H9 (cell line): ENCODE results near the gene STK10. TPM values are rescaled to one million over a fixed set of nuclear protein-coding genes. Genes with fewer than 3 reads are reported as not detected.

ENCODE experiments used
- DNase-seq: peaks from one replicate; pipeline ENCODE4 v3.0.0-alpha.2; 2017
- H2AFZ ChIP-seq: one replicate; pipeline ENCODE4 v1.6.1; 2013; ENCODE audit warnings: mild to moderate bottlenecking, low read length, control low read depth, moderate library complexity
- H2AK5ac ChIP-seq: 2 replicates; pipeline ENCODE4 v1.6.1; 2013; ENCODE audit warnings: low read length, control low read depth, mixed read lengths; ENCODE audit not compliant: insufficient read length
- H2BK120ac ChIP-seq: one replicate; pipeline ENCODE4 v1.6.1; 2013; ENCODE audit warnings: low read depth, mild to moderate bottlenecking, low read length, control low read depth, inconsistent platforms; ENCODE audit not compliant: poor library complexity, severe bottlenecking
- H2BK12ac ChIP-seq: 2 replicates; pipeline ENCODE4 v1.6.1; 2013; ENCODE audit warnings: low read length, control low read depth, mixed read lengths, low read depth; ENCODE audit not compliant: insufficient read length
- H2BK15ac ChIP-seq: 2 replicates; pipeline ENCODE4 v1.6.1; 2013; ENCODE audit warnings: low read depth, low read length, control low read depth
- H2BK20ac ChIP-seq: one replicate; pipeline ENCODE4 v1.6.1; 2013; ENCODE audit warnings: low read depth, mild to moderate bottlenecking, low read length, control low read depth, inconsistent platforms; ENCODE audit not compliant: poor library complexity, severe bottlenecking
- H2BK5ac ChIP-seq: 2 replicates; pipeline ENCODE4 v1.6.1; 2013; ENCODE audit warnings: low read length, control low read depth, mixed read lengths; ENCODE audit not compliant: insufficient read length
- H3K14ac ChIP-seq: 2 replicates; pipeline ENCODE4 v1.6.1; 2013; ENCODE audit warnings: low read length, control low read depth; ENCODE audit not compliant: insufficient read depth
- H3K18ac ChIP-seq: 2 replicates; pipeline ENCODE4 v1.6.1; 2013; ENCODE audit warnings: low read depth, mild to moderate bottlenecking, mixed read lengths, low read length, control low read depth; ENCODE audit not compliant: insufficient read length
- H3K23ac ChIP-seq: 2 replicates; pipeline ENCODE4 v1.6.1; 2013; ENCODE audit warnings: low read length, control low read depth, mixed read lengths, low read depth; ENCODE audit not compliant: insufficient read length
- H3K23me2 ChIP-seq: 2 replicates; pipeline ENCODE4 v1.6.1; 2013; ENCODE audit warnings: low read depth, mild to moderate bottlenecking, mixed read lengths, low read length, control low read depth; ENCODE audit not compliant: insufficient read length, poor library complexity, severe bottlenecking
- H3K27ac ChIP-seq: 2 replicates; pipeline ENCODE4 v1.5.1; 2013; ENCODE audit warnings: low read length, control low read depth, mixed read lengths, low read depth; ENCODE audit not compliant: insufficient read length
- H3K27me3 ChIP-seq: 2 replicates; pipeline ENCODE4 v1.6.1; 2013; ENCODE audit warnings: low read length, control low read depth, inconsistent platforms; ENCODE audit not compliant: insufficient read depth
- H3K4ac ChIP-seq: 2 replicates; pipeline ENCODE4 v1.6.1; 2013; ENCODE audit warnings: low read depth, mild to moderate bottlenecking, control low read depth, inconsistent platforms, low read length, moderate library complexity
- H3K4me1 ChIP-seq: 2 replicates; pipeline ENCODE4 v1.6.1; 2013; ENCODE audit warnings: low read length, control low read depth, inconsistent platforms; ENCODE audit not compliant: insufficient read depth
- H3K4me2 ChIP-seq: 2 replicates; pipeline ENCODE4 v1.6.1; 2013; ENCODE audit warnings: low read length, control low read depth, mixed read lengths; ENCODE audit not compliant: insufficient read length, insufficient read depth
- H3K56ac ChIP-seq: 2 replicates; pipeline ENCODE4 v1.6.1; 2013; ENCODE audit warnings: low read depth, mild to moderate bottlenecking, mixed read lengths, low read length, control low read depth; ENCODE audit not compliant: insufficient read length
- H3K79me1 ChIP-seq: 2 replicates; pipeline ENCODE4 v1.6.1; 2013; ENCODE audit warnings: low read depth, mild to moderate bottlenecking, moderate library complexity, low read length, control low read depth, inconsistent platforms; ENCODE audit not compliant: insufficient read depth, poor library complexity, severe bottlenecking
- H3K79me2 ChIP-seq: 2 replicates; pipeline ENCODE4 v1.6.1; 2013; ENCODE audit warnings: low read length, control low read depth, inconsistent platforms; ENCODE audit not compliant: insufficient read depth
- H3K9ac ChIP-seq: 2 replicates; pipeline ENCODE4 v1.6.1; 2013; ENCODE audit warnings: low read length, control low read depth, mixed read lengths; ENCODE audit not compliant: insufficient read length; ENCODE audit errors: extremely low read depth
- H3K9me3 ChIP-seq: one replicate; pipeline ENCODE4 v1.6.1; 2013; ENCODE audit warnings: low read depth, low read length, inconsistent platforms; ENCODE audit not compliant: control insufficient read depth
- H3T11ph ChIP-seq: one replicate; pipeline ENCODE4 v1.6.1; 2013; ENCODE audit warnings: mild to moderate bottlenecking, low read length, control low read depth, inconsistent platforms
- H4K20me1 ChIP-seq: one replicate; pipeline ENCODE4 v1.6.1; 2013; ENCODE audit not compliant: control insufficient read depth, insufficient read length, insufficient read depth
- H4K5ac ChIP-seq: 2 replicates; pipeline ENCODE4 v1.6.1; 2013; ENCODE audit warnings: low read depth, mild to moderate bottlenecking, mixed read lengths, low read length, control low read depth; ENCODE audit not compliant: insufficient read length
- H4K8ac ChIP-seq: replicated peaks from 2 replicates; pipeline ENCODE4 v1.6.1; 2013; ENCODE audit warnings: low read length, control low read depth, mixed read lengths, low read depth; ENCODE audit not compliant: insufficient read length
- H4K91ac ChIP-seq: 2 replicates; pipeline ENCODE4 v1.6.1; 2013; ENCODE audit warnings: low read depth, mild to moderate bottlenecking, moderate library complexity, mixed read lengths, low read length, control low read depth; ENCODE audit not compliant: insufficient read length
- H3K27ac Mint-ChIP-seq, 3 experiments: 2 replicates in 2 of 3; 3 replicates in 1 of 3; pipeline ENCODE4 v1.8.0; 2020 to 2021; ENCODE audit warnings: mixed read lengths in 3 of 3, mild to moderate bottlenecking in 1 of 3, moderate library complexity in 1 of 3
- H3K27me3 Mint-ChIP-seq: 2 replicates; pipeline ENCODE4 v1.8.0; 2021; ENCODE audit warnings: low read depth, mild to moderate bottlenecking, moderate library complexity, mixed read lengths
- H3K36me3 Mint-ChIP-seq, 3 experiments: 2 replicates in 2 of 3; 3 replicates in 1 of 3; pipeline ENCODE4 v1.8.0; 2020 to 2021; ENCODE audit warnings: low read depth in 3 of 3, mixed read lengths in 3 of 3; ENCODE audit not compliant: insufficient read depth in 1 of 3
- H3K4me1 Mint-ChIP-seq, 2 experiments: 2 replicates each; pipeline ENCODE4 v1.8.0; 2020; ENCODE audit warnings: mixed read lengths in 2 of 2
- H3K4me3 Mint-ChIP-seq, 2 experiments: 2 replicates in 1 of 2; 3 replicates in 1 of 2; pipeline ENCODE4 v1.8.0; 2020 to 2021; ENCODE audit warnings: mild to moderate bottlenecking in 2 of 2, mixed read lengths in 2 of 2, moderate library complexity in 1 of 2
- H3K9me3 Mint-ChIP-seq, 2 experiments: 2 replicates in 1 of 2; 3 replicates in 1 of 2; pipeline ENCODE4 v1.8.0; 2020; ENCODE audit warnings: mild to moderate bottlenecking in 2 of 2, mixed read lengths in 2 of 2, moderate library complexity in 1 of 2
- WGBS: extraction: QIAGEN DNeasy Blood & Tissue Kit; methylation state at CpG from one replicate; pipeline ENCODE4 v1.1.7; 2013; ENCODE audit warnings: missing lambda C conversion rate, low lambda C conversion rate, mixed read lengths; ENCODE audit not compliant: insufficient read length; ENCODE audit errors: extremely low coverage; 5-methylcytosine and 5-hydroxymethylcytosine counted together
- total RNA-seq: library from RNA; stranded (reverse); gene quantifications from 2 replicates; pipeline ENCODE4 v1.2.1, GENCODE V29; 2021
- TF ChIP-seq, protein P1 (sequence below): fragments of 200-600 bp; sonication (generic); conservative IDR thresholded peaks from 3 replicates; pipeline ENCODE4 v1.8.0; 2021; ENCODE audit warnings: antibody characterized with exemption, mild to moderate bottlenecking

Gene STK10
- total RNA-seq, 1 experiment from 2014 or later, result 14.6 TPM

DNA sequence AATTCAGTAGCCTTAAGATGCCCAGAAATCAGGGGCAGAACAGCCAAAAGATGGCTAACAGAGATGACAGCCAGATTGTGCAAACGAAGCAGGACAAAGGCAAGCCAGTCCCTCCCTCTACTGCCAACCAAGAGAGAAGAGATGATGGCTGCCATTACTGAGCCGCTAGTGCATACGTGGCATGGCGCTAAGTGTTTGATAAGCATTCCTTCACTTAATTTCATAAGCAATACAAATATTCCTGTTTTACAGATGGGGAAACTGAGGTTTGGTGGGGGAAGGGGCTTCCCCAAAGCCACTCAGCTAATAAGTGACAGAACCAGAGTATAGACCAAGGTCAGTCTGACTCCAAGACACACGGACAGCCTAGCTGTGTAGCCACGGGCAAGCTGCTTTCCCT is 44.1 kb downstream of the STK10 start:
- no peak overlapping the region; a peak in 1 of 7 replicates for H3K27ac Mint-ChIP-seq
- H3K4me3 Mint-ChIP-seq, result no peak overlapping the region
- no peak overlapping the region for H3K14ac ChIP-seq

More for the DNA sequence above, 44.1 kb downstream of the STK10 start:
- Histone ChIP-seq H2BK120ac (no peak overlapping the region), H3K18ac (no peak overlapping the region), H2AK5ac (no peak overlapping the region), H3K27ac (no peak overlapping the region), H2BK20ac (no peak overlapping the region), H3K27me3 (no peaks in the 10 kb centered on the region), H3K9ac (no peak overlapping the region), H3K23me2 (no peaks in the 10 kb centered on the region), H2BK15ac (no peak overlapping the region), H3K4me2 (no peak overlapping the region), H3T11ph (no peak overlapping the region), H2BK5ac (no peak overlapping the region), H3K79me2 (no peaks in the 10 kb centered on the region), H4K20me1 (no peaks in the 10 kb centered on the region), H3K4ac (no peak overlapping the region), H2AFZ (no peak overlapping the region), H3K56ac (no peak overlapping the region), H4K8ac (no peak overlapping the region), H4K91ac (no peak overlapping the region), H4K5ac (no peak overlapping the region), H3K4me1 (no peaks in the 10 kb centered on the region), H3K79me1 (no peaks in the 10 kb centered on the region), H3K9me3 (no peaks in the 10 kb centered on the region), H3K23ac (no peak overlapping the region), H2BK12ac (no peak overlapping the region)
- peaks cover 18% of the 10 kb centered on the region in 2 experiments for H3K4me1 Mint-ChIP-seq
- no CpG with 5 or more reads among the region's 6 CpGs for WGBS
- no peaks in the 10 kb centered on the region for H3K9me3 Mint-ChIP-seq
- peaks cover 0 to 2% (median 0%) of the 10 kb centered on the region in 3 experiments; a peak in 2 of 7 replicates for H3K36me3 Mint-ChIP-seq
- DNase-seq, result no peak
- TF ChIP-seq, protein P1, sequence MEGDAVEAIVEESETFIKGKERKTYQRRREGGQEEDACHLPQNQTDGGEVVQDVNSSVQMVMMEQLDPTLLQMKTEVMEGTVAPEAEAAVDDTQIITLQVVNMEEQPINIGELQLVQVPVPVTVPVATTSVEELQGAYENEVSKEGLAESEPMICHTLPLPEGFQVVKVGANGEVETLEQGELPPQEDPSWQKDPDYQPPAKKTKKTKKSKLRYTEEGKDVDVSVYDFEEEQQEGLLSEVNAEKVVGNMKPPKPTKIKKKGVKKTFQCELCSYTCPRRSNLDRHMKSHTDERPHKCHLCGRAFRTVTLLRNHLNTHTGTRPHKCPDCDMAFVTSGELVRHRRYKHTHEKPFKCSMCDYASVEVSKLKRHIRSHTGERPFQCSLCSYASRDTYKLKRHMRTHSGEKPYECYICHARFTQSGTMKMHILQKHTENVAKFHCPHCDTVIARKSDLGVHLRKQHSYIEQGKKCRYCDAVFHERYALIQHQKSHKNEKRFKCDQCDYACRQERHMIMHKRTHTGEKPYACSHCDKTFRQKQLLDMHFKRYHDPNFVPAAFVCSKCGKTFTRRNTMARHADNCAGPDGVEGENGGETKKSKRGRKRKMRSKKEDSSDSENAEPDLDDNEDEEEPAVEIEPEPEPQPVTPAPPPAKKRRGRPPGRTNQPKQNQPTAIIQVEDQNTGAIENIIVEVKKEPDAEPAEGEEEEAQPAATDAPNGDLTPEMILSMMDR, result no peak
- H3K27me3 Mint-ChIP-seq, result no peaks in the 10 kb centered on the region
